ENCODE results near the gene SMYD3. TPM values are rescaled to one million over a fixed set of nuclear protein-coding genes. Genes with fewer than 3 reads are reported as not detected.

Gene SMYD3
- total and polyA plus RNA-seq, 2 of the 13 experiments (the other 11 are each of a cell fraction or from before 2014, with no cell fraction given): 27.7 to 35.8 TPM

DNA sequence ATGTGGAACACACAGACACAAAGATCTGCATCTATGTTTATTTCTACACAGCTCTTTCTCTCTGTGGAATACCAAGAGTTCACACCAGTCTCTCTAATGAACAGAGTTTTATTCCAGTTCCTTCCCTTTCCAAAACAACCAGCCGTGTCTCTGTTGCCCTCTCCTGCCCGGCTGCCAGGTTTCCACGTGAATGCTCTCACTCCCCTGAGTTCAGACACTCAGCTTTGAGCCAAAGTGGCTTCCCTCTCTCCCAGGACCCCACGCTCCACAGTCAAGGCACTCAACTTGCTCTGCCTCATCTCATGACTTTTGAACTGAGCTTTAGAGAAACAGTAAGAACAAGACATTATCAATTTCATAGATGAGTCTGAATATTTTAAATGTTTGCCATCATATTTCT, 488.9 kb downstream of the SMYD3 start:
- Histone ChIP-seq H3K9me3 (ENCODE audit: low read length) (no peaks in the 10 kb centered on the region), H2AFZ (ENCODE audit: low read length) (no peak overlapping the region), H3K4me2 (ENCODE audit: low read depth, low read length) (no peak overlapping the region), H3K27ac (ENCODE audit: extremely low read length, insufficient read depth, low read length) (no peak overlapping the region), H3K79me2 (ENCODE audit: insufficient read depth, low read length) (no peaks in the 10 kb centered on the region), H3K4me3 (replicated peaks in 1 of 3; ENCODE audit: insufficient read depth in 1 of 3, low read depth in 2 of 3, low read length in 3 of 3) (no peak overlapping the region), H3K9ac (ENCODE audit: insufficient read depth, low read depth, low read length) (no peak overlapping the region), H3K27me3 (ENCODE audit: control insufficient read depth in 1 of 2, insufficient read depth in 2 of 2, low read length in 2 of 2) (no peaks in the 10 kb centered on the region), H4K20me1 (ENCODE audit: insufficient read depth, low read length) (no peaks in the 10 kb centered on the region), H3K36me3 (replicated peaks in 1 of 2; ENCODE audit: control insufficient read depth in 1 of 2, insufficient read depth in 2 of 2, low read length in 2 of 2) (no peaks in the 10 kb centered on the region), H3K4me1 (ENCODE audit: insufficient read depth, low read length) (peaks cover 11% of the 10 kb centered on the region)
- ChIA-PET CTCF (ENCODE audit: low intra/inter-chr PET ratio, low total read pairs) (no interaction called here), POLR2A (no interaction called here)
- intact Hi-C loops (cut with micrococcal nuclease; ENCODE audit: unreplicated experiment) (no loop called here), in situ Hi-C loops (cut with HindIII; ENCODE audit: extremely low pct_ligation_motif_present, low pct_unique_long_range_greater_than_20kb) (loop anchor here (10.0 kb wide), 1 partner anchor 267 kb away; no protein-coding TSS in a partner anchor)
- no TSS peak for BruUV-seq (replicated peaks)
- ATAC-seq: no peak
- no peak for DNase-seq (ENCODE audit: low spot score)
- WGBS (ENCODE audit: low lambda C conversion rate): 91% methylated on average over 4 of the region's 4 CpGs
- FAIRE-seq: no peak
- TF ChIP-seq ZNF552 (CRISPR knock-in tag; IDR thresholded peaks at IDR 0.05; ENCODE audit: borderline replicate concordance) (no peak), HNRNPLL (IDR thresholded peaks at IDR 0.05; ENCODE audit: low read depth, low read length, poor library complexity, severe bottlenecking) (no peak), ZNF496 (CRISPR knock-in tag; IDR thresholded peaks at IDR 0.05; ENCODE audit: insufficient replicate concordance) (no peak), ELF3 (CRISPR knock-in tag; IDR thresholded peaks at IDR 0.05) (no peak), SIN3A (IDR thresholded peaks at IDR 0.05; ENCODE audit: borderline replicate concordance, low read depth, low read length) (no peak), ARID2 (CRISPR knock-in tag; IDR thresholded peaks at IDR 0.05; ENCODE audit: borderline replicate concordance) (no peak), MAZ (IDR thresholded peaks at IDR 0.05; ENCODE audit: borderline replicate concordance, low read depth, low read length) (no peak), MAZ (CRISPR knock-in tag; IDR thresholded peaks at IDR 0.05; ENCODE audit: low read depth) (no peak), SP5 (CRISPR knock-in tag; IDR thresholded peaks at IDR 0.05; ENCODE audit: borderline replicate concordance, low read depth) (no peak), AGO2 (optimal IDR thresholded peaks at IDR 0.05; ENCODE audit: low read depth, low read length) (no peak), ELF1 (CRISPR knock-in tag; IDR thresholded peaks at IDR 0.05) (no peak), ZNF382 (CRISPR knock-in tag; IDR thresholded peaks at IDR 0.05; ENCODE audit: borderline replicate concordance) (no peak), ZNF614 (CRISPR knock-in tag; IDR thresholded peaks at IDR 0.05; ENCODE audit: borderline replicate concordance) (no peak), ZFP82 (CRISPR knock-in tag; IDR thresholded peaks at IDR 0.05; ENCODE audit: borderline replicate concordance) (no peak)
- TF ChIP-seq, protein P1, sequence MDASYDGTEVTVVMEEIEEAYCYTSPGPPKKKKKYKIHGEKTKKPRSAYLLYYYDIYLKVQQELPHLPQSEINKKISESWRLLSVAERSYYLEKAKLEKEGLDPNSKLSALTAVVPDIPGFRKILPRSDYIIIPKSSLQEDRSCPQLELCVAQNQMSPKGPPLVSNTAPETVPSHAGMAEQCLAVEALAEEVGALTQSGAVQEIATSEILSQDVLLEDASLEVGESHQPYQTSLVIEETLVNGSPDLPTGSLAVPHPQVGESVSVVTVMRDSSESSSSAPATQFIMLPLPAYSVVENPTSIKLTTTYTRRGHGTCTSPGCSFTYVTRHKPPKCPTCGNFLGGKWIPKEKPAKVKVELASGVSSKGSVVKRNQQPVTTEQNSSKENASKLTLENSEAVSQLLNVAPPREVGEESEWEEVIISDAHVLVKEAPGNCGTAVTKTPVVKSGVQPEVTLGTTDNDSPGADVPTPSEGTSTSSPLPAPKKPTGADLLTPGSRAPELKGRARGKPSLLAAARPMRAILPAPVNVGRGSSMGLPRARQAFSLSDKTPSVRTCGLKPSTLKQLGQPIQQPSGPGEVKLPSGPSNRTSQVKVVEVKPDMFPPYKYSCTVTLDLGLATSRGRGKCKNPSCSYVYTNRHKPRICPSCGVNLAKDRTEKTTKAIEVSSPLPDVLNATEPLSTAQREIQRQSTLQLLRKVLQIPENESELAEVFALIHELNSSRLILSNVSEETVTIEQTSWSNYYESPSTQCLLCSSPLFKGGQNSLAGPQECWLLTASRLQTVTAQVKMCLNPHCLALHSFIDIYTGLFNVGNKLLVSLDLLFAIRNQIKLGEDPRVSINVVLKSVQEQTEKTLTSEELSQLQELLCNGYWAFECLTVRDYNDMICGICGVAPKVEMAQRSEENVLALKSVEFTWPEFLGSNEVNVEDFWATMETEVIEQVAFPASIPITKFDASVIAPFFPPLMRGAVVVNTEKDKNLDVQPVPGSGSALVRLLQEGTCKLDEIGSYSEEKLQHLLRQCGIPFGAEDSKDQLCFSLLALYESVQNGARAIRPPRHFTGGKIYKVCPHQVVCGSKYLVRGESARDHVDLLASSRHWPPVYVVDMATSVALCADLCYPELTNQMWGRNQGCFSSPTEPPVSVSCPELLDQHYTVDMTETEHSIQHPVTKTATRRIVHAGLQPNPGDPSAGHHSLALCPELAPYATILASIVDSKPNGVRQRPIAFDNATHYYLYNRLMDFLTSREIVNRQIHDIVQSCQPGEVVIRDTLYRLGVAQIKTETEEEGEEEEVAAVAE (CRISPR knock-in tag; IDR thresholded peaks at IDR 0.05; ENCODE audit: borderline replicate concordance): no peak
- TF ChIP-seq, protein P2, sequence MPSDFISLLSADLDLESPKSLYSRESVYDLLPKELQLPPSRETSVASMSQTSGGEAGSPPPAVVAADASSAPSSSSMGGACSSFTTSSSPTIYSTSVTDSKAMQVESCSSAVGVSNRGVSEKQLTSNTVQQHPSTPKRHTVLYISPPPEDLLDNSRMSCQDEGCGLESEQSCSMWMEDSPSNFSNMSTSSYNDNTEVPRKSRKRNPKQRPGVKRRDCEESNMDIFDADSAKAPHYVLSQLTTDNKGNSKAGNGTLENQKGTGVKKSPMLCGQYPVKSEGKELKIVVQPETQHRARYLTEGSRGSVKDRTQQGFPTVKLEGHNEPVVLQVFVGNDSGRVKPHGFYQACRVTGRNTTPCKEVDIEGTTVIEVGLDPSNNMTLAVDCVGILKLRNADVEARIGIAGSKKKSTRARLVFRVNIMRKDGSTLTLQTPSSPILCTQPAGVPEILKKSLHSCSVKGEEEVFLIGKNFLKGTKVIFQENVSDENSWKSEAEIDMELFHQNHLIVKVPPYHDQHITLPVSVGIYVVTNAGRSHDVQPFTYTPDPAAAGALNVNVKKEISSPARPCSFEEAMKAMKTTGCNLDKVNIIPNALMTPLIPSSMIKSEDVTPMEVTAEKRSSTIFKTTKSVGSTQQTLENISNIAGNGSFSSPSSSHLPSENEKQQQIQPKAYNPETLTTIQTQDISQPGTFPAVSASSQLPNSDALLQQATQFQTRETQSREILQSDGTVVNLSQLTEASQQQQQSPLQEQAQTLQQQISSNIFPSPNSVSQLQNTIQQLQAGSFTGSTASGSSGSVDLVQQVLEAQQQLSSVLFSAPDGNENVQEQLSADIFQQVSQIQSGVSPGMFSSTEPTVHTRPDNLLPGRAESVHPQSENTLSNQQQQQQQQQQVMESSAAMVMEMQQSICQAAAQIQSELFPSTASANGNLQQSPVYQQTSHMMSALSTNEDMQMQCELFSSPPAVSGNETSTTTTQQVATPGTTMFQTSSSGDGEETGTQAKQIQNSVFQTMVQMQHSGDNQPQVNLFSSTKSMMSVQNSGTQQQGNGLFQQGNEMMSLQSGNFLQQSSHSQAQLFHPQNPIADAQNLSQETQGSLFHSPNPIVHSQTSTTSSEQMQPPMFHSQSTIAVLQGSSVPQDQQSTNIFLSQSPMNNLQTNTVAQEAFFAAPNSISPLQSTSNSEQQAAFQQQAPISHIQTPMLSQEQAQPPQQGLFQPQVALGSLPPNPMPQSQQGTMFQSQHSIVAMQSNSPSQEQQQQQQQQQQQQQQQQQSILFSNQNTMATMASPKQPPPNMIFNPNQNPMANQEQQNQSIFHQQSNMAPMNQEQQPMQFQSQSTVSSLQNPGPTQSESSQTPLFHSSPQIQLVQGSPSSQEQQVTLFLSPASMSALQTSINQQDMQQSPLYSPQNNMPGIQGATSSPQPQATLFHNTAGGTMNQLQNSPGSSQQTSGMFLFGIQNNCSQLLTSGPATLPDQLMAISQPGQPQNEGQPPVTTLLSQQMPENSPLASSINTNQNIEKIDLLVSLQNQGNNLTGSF (CRISPR knock-in tag; IDR thresholded peaks at IDR 0.05): no peak
